Fibroblast of skin of abdomen (primary cell): ENCODE data around the gene ZNF441. TPM values are rescaled to one million over a fixed set of nuclear protein-coding genes. Genes with fewer than 3 reads are reported as not detected.
"Not testable (repeated sequence)": the region's sequence is repeated elsewhere in the genome, so short reads cannot be mapped to it uniquely, and the experiment has no call there.

ENCODE experiments used
- DNase-seq: peaks from one replicate; pipeline ENCODE4 v3.0.0-alpha.2; 2013
- polyA plus RNA-seq, 2 experiments: library from polyadenylated mRNA; unstranded; fragments of 120-200 nt; gene quantifications; one replicate each; pipeline ENCODE4 v1.2.1, GENCODE V29; 2013; ENCODE audit not compliant: insufficient read length in 2 of 2

Gene ZNF441
- 4.2 TPM for polyA plus RNA-seq (2013, experiment 1 of 2; ENCODE audit: insufficient read length)
- 3.2 TPM for polyA plus RNA-seq (2013, experiment 2 of 2; ENCODE audit: insufficient read length)

DNA sequence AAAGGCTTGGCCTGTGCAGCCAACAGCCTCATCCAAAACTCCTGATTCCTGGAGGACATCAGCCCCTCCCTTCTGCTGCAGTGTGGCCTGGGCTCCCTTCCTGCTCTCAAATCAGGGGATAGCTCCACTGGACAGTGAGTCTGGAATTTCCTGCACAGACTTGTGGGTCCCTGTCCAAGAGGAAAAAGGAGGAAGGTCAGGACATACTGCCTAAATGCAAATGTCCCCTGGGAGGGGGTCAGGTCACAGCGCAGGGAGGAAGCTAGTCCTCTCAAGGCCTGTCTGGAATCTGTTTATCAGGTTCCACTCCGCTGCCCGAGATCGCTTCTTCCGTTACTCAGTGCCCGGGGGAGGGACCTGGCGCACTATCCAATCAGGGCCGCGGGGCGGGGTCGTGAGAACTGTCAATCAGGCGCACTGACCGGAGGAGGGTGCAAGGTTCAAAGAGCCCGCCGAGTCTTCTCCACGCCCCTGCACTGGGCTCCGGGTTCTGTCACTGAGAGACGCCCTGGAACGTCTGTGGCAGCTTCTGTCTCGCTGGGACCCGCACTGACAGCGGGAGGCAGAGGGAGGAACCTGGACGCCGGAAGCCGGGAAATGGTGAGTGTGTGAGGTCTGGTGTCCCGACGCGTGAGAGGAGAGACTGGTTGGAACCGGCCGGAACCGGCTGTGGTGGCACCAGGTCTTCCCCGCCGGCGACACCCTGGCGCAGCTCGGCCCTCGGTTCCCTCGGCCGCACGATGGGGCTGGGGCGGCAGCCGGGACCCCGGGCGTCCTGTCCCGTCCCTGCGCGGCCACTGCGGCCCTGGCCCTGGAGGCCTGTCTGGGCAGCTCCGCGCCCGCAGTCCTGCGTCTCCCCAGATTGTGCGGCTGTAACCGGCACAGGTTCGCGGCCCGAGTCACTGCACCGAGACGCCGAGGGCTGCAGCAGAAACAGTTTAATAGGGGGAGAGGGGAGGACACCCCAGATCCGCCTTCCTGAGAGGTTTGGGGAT, at the start of gene ZNF441:
TSS of gene ZNF441 (plus strand) at position 404 of the 995 bp plus-strand sequence. CDS start at position 598, 194 bp downstream.
- peak; percentile 92 for DNase-seq

DNA sequence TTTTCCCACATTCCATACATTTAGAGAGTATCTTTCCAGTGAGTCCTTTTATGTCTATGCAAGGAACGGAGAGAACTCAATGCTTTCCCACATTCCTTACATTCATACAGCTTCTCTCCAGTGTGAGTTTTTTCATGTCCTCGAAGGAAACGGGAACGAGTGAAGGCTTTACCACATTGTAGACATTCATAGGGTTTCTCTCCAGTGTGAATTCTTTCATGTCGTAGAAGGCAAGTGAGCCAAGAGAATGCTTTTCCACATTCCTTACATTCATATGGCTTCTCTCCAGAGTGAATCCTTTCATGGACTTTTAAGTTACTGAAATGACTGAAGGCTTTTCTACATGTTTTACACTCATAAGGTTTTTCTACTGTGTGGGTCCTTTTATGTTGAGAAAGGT, 45.1 kb upstream of the ZNF441 start:
- no peak for DNase-seq

DNA sequence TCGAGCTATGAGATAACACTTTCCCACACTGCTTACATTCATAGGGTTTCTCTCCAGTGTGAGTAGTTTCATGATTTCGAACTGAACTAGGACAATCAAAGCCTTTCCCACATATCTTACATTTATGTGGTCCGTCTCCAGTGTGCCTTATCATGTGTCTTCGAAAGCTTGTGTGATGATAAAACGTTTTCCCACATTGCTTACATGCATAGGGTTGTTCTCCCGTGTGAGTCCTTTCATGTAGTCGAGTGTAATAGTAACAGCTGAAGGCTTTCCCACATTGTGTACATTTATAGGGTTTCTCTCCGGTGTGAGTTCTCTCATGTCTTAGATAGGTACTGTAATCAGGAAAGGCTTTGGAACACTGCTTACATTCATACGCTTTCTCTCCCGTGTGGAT, 44.4 kb upstream of the ZNF441 start:
- no peak for DNase-seq

DNA sequence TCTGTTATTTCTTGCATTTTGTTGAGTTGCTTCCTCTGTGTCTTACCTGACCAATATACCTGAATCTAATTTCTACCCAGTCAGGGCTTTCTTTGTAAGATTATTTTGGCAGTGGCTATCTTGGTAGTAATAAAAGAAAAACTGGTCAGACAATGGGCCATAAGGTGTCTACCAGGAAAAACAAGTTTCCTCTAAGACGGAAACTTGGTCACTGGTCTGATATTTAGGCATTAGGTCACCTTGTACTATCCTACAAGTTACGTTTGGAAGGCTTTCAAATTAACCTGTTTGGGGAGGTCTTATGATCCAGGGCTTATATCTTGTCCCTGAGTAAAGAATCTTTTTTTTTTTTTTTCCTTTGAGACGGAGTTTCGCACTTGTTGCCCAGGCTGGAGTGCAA, 37.2 kb upstream of the ZNF441 start:
- no peak for DNase-seq

DNA sequence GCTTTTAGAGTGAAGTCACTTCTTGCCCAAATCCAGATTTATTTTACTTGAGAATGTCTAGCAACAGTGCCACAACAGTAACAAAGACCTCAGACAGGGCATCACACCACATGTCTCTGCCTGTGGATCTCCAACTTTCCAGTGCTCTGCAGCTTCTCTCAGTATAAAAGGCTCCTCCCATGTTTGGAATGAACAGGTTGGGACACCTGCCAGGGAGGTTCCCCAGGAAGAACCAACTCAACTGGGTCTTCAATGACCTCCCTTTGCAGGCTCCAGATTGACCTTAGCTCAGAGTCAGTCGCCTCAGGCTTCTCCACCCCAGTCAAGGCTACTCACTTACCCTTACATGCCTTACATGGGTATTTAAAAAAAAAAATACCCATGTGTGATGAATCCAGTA, 31.4 kb upstream of the ZNF441 start:
- DNase-seq, result no peak

DNA sequence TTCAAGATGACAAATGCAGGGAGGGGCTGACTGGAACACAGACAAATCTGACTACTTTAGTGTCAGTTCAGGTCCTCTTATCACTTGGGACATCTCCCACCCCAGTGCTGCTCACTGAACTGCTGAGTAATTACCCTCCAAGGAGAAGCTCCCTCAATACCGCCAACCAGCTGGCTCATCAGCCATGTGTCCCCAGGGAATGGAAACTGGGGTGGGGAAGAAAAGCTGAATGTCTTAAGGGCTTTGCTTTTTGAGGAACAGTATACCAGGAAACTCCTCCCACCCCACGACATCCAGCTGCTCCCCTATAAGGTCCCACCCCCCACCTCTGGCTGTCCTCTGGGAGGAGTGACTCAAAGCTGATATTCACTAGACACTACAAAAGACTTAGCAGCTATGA, 30.1 kb upstream of the ZNF441 start:
- peak; percentile 21 for DNase-seq

DNA sequence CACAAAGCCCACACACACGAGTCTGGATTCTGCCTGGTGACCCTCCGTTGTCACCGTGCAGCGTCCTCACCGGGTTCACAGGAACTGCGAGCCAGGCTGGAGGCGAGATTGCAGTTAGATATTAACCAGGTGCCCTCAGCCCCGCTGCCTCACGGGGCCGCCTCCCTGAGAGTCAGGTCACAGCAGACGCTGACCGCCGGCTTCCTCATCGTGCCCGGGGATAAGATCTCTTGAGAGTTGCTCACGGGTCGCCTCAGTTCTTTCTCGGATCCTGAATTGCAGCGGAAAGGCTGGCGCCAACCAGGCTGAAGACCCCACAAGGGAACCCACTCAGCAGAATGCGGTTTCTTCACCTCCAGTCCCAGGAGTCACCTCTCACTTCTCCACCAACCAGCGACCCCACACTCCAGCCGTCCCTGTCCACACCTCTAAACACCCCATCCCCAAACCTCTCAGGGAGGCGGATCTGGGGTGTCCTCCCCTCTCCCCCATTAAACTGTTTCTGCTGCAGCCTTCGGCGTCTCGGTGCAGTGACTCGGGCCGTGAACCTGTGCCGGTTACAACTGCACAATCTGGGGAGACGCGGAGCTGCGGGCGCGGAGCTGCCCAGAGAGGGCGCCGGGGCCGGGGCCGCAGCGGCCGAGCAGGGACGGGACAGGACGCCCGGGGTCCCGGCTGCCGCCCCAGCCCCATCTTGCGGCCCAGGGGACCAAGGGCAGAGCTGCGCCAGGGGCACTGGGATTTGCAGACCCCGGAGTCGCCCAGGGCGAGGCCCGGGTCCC, 28.6 kb upstream of the ZNF441 start:
- DNase-seq, result peak; percentile 23

DNA sequence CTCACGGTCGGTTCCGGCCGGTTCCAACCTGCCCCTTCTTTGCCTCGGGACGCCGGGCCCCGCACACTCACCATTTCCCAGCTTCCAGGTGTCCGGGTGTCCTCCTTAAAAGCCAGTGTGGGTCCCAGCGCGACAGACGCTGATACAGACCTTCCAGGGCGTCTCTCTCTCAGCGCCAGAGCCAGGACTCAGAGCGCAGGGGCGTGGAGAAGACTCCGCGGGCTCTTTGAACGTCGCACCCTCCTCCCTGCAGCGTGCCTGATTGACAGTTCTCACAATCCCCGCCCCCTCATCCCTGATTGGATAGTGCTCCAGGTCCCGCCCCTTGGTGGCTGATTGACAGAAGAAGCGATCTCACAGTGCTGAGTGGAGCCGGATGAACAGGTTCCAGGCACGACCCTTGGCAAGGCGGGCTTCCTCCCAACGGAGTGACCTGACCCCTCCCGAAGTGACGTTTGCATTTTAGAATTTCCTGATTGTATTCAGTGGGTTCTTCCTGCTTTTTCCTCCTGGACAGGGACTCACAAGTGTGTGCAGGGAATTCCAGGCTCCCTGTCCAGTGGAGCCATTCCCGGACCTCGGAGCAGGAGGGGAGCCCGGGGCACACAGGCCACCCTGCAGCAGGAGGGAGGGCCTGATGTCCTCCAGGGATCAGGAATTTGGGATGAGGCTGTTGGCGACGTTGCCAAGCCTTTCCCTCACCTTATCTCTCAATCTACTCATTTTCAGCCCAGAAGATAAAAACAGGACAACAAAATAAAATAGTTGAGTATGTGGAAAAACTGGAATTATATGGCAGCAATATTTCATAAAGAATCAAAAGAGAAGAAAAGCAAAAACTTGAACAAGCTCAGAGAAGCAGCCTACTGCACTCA, 27.8 kb upstream of the ZNF441 start, which contains the start of gene ZNF823:
TSS of gene ZNF823 (minus strand) at position 201 of the 875 bp plus-strand sequence. CDS start at position 74, 127 bp downstream.
- DNase-seq, result peak; percentile 98

DNA sequence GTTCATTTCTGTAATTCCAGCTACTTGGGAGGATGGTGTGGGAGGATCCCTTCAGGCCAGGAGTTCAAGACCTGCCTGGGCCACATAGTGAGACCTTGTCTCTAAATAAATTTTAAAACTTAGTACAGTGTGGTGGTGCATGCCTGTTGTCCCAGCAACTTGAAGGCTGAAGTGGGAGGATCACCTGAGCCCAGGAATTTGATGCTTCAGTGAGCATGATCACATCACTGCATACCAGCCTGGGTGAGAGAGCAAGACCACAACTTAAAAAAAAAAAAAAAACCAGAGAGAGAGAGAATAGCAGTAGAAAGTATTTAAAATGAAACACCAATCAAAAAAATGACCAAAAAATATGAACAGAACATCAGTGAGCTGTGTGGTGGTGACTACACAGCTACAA, 20.9 kb upstream of the ZNF441 start:
- DNase-seq, result no peak

DNA sequence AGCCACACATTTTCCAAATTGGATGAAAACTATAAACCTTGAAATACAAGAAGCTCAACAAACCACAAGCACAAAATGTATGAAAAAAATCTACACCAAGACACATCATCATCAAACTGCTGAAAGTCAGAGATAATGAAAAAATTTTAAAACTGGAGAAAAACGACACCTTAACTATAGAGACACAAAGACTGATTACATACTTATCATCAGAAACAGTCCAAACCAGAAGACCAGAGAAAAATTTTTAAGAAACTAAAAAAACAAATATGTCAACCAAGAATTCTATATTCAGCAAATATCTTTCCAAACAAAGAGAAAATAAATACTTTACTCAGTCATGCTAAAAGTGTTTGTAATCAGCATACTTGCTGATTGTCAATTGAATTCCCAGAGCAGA, 19.5 kb upstream of the ZNF441 start:
- DNase-seq, result no peak

DNA sequence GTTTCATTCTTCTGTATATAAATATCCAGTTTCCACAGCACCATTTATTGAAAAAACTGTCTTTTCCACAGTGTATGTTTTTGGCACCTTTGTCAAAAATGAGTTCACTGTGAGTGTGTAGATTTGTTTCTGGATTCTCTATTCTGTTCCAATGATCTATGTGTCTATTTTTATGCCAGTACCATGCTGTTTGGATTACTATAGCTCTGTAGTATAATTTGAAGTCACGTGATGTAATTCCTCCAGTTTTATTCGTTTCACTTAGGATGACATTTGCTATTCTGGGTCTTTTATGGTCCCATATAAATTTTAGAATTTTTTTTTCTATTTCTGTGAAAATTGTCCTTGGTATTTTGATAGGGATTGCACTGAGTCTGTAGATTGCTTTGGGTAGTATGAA, 17.0 kb upstream of the ZNF441 start:
- no peak for DNase-seq

DNA sequence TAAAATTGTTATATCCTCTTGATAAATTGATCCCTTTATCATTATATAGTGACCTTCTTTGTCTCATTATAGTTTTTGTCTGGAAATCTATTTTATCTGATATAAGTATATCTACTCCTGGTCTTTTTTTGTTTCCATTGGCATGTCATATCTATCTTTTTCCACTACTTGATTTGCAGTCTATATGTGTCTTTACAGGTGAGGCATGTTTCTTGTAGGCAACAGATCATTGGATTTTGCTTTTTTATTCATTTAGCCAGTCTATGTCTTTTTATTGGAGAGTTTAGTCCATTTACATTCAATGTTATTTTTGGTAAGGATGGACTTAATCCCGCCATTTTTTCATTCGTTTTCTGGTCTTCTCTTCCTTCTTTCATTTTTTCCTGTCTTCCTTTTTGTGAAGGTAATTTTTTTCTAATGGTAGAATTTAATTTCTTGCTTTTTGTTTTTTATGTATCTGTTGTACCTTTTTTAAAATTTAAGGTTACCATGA, 14.5 kb upstream of the ZNF441 start:
- DNase-seq, result no peak

DNA sequence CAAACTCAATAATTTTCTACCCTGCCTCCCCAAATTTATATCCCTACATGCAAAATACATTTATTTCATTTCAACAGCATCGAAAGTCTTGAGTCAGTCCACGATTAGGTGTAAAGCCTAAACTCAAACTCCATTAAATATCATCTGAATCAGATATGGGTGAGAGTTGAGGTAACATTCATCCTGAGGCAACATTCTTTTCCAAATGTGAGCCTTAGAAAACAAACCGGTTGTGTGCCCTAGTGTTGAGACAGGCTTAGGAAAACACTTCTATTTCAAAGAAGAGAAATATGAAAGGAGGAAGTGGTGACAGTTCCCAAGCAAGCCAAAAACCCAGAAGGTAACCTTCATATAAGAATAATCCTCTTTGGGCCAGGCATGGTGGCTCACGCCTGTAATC, 12.1 kb upstream of the ZNF441 start:
- DNase-seq, result no peak

DNA sequence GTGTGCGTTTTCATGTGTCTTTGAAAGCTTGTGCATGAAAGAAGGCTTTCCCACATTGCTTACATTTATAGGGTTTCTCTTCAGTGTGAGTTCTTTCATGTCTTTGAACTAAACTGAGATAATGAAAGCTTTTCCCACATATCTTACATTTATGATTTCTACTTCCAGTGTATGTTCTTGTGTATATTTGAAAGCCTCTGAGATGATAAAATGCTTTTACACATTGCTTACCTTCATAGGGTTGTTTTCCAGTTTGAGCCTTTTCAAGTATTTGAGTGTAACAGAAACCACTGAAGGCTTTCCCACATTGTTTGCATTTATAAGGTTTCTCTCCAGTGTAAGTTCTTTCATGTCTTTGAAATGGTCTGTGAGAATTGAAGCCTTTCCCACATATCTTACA, 9.8 kb upstream of the ZNF441 start:
- no peak for DNase-seq

DNA sequence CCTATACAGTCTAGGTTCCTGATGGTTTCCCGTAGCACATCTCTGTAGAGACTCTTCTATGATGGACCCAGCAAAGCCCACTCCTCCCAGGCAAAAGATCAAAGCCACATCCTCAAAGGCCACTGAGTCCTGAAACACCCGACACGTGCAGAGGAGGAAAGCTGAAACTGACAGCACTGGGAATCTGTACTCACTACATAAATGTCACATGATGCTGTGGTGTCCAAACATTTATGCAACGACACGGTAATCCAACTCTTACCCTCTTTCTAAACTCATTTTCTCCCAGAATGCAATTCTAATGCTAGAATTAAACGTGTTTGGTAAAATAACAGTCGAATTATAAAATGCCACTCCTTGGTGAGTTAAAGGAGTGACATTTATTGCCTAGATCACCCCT, 7.0 kb upstream of the ZNF441 start:
- no peak for DNase-seq

DNA sequence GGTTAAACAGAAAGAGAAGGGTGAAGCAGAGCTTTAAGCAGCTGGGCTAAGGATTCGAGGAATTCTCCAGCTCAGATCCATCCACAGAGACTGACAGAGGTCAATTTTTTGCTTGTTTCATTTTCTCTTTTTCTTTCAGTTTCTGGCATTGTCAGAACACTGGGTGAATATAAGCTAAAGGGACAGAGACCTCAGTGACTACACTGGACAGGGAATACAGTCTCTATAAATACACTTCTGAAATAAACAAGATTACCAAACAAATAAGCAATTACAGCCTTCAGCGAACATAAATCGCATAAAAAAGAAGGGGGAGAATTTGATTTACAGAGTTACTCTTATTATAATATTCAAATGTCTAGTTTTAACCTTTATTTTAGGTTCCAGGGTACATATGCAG, 3.7 kb upstream of the ZNF441 start:
- no peak for DNase-seq

DNA sequence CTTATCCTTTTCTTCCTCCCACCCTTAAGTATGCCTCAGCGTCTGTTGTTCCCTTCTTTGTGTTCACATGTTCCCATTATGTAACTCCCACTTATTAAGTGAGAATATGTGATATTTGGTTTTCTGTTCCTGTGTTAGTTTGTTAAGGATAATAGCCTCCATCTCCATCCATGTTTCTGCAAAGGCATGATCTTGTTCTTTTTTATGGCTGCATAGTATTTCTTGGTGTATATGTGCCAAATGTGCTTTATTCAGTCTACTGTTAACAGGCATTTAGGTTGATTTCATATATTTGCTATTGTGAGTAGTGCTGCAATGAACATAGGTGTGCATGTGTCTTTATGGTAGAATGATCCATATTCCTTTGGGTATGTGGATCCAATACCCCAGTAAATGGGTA, 3.2 kb upstream of the ZNF441 start:
- no peak for DNase-seq

DNA sequence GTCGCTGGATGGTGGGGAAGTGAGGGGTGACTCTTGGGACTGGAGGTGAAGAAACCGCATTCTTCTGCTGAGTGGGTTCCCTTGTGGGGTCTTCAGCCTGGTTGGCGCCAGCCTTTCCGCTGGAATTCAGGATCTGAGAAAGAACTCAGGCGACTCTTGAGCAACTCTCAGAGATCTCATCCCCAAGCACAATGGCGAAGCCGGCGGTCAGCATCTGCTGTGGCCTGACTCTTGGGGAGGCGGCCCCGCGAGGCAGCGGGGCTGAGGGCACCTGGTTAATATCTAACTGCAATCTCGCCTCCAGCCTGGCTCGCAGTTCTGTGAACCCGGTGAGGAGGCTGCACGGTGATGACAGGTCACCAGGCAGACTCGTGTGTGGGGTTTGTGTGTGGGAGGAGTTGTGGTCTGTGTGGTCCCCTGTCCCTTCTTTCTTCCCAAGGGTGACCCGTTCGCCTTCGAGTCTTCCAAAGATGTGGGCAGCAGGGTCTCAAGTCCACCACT, 883 bp downstream of the ZNF441 start:
- DNase-seq, result peak; percentile 21

DNA sequence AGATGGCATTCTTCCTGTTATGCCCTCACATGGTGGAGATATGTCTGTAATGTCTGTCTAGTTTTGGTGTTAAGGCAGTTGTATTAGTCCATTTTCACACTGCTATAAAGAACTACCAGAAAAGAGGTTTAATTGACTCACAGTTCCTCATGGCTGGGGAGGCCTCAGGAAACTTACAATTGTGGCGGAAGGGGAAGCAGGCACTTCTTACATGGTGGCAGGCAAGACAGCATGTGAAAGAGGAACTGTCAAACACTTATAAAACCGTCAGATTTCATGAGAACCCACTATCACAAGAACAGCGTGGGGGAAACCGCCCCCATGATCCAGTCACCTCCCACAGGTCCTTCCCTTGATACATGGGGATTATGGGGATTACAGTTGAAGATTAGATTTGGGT, 3.2 kb downstream of the ZNF441 start:
- DNase-seq, result no peak

DNA sequence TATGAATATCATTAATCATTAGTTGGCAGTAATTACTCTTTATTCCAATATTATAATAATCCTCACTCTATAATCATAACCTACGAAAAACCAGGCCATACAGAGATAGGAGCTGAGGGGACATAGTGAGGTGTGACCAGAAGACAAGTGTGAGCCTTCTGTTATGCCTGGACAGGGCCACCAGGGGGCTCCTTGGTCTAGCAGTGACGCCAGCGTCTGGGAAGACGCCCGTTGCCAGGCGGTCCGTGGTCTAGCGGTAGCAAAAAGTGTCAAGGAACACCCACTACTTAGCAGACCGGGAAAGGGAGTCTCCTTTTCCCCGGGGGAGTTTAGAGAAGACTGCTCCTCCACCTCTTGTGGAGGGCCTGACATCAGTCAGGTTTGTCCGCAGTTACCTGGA, 4.7 kb downstream of the ZNF441 start:
- DNase-seq, result not testable (repeated sequence)

DNA sequence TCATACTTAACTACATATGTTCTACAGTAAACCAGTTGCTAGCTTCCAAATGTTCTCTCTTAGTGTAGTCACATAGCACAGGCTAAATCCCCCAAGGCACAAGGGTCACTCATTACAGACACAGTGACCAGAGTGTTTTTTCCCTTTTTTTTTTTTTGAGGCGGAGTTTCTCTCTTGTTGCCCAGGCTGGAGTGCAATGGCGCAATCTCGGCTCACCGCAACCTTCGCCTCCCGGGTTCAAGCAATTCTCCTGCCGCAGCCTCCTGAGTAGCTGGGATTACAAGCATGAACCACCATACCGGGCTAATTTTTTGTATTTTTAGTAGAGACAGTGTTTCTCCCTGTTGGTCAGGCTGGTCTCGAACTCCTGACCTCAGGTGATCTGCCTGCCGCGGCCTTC, 9.9 kb downstream of the ZNF441 start:
- DNase-seq, result not testable (repeated sequence)
